Measurements from ENCODE around the gene NMNAT2.

DNA sequence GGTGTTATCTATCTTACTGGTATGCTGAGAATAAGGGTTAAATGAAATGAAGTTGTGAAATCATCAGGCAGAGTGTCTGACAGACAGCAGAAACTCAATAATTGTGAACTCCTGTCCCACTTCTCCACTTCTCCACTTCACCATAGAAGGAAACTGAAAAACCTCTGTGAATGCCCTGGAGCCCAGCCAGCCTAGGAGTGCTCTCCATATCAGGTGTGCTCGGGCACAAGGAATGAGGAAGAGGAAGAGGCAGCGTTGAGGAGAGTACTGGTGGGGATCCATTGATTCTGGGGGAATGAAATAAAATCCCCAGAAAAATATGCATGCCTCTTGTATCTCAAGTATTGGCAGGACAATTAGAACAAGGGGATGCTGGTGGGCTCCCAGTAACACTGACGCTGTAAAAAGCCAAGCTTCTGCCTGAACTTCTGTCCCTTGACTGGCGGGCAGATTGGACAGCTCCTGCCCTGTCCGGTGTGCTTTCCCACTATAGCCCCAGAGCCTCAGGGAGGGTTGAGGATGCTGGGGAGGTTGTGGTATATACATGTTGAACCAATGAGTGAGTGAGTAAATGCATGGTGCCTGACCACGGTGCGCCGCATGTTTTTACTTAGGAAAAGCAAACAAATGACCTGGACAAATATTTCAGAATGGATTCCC lies 47.7 kb downstream of the NMNAT2 start:
- no peak for TF ChIP-seq POLR2AphosphoS5 (IDR thresholded peaks at IDR 0.05; ENCODE audit: low read depth, low read length)
- TF ChIP-seq, protein P1, sequence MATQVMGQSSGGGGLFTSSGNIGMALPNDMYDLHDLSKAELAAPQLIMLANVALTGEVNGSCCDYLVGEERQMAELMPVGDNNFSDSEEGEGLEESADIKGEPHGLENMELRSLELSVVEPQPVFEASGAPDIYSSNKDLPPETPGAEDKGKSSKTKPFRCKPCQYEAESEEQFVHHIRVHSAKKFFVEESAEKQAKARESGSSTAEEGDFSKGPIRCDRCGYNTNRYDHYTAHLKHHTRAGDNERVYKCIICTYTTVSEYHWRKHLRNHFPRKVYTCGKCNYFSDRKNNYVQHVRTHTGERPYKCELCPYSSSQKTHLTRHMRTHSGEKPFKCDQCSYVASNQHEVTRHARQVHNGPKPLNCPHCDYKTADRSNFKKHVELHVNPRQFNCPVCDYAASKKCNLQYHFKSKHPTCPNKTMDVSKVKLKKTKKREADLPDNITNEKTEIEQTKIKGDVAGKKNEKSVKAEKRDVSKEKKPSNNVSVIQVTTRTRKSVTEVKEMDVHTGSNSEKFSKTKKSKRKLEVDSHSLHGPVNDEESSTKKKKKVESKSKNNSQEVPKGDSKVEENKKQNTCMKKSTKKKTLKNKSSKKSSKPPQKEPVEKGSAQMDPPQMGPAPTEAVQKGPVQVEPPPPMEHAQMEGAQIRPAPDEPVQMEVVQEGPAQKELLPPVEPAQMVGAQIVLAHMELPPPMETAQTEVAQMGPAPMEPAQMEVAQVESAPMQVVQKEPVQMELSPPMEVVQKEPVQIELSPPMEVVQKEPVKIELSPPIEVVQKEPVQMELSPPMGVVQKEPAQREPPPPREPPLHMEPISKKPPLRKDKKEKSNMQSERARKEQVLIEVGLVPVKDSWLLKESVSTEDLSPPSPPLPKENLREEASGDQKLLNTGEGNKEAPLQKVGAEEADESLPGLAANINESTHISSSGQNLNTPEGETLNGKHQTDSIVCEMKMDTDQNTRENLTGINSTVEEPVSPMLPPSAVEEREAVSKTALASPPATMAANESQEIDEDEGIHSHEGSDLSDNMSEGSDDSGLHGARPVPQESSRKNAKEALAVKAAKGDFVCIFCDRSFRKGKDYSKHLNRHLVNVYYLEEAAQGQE (IDR thresholded peaks at IDR 0.05; ENCODE audit: insufficient read depth in 1 of 2, low read depth in 2 of 2, low read length in 2 of 2) = peak in 1 of 2 experiments; percentile 76; a peak in 1 of 4 replicates
- no peak for TF ChIP-seq TAF1 (IDR thresholded peaks at IDR 0.05; ENCODE audit: borderline replicate concordance, insufficient read depth, low read length)
- TF ChIP-seq SIN3A (IDR thresholded peaks at IDR 0.05; ENCODE audit: borderline replicate concordance, insufficient read depth, low read length) = no peak

All from PFSK-1 (cell line).